Suprapubic skin (tissue), 4 donors: ENCODE data around the gene TBC1D13. TPM values are rescaled to one million over a fixed set of nuclear protein-coding genes. Genes with fewer than 3 reads are reported as not detected.
A peak's percentile ranks its signal among the peaks of the same experiment; 100 is the strongest.

Experiments used
- DNase-seq, 2 donors: peaks; one replicate each; pipeline ENCODE4 v3.0.0-alpha.2; 2019; ENCODE audit warnings: low spot score in 2 of 2
- H3K27ac ChIP-seq: fragments of 200-600 bp; sonication (generic); one replicate; pipeline ENCODE4 v1.5.1; 2019
- H3K27me3 ChIP-seq: fragments of 200-600 bp; sonication (generic); one replicate; pipeline ENCODE4 v1.5.1; 2019
- H3K36me3 ChIP-seq: fragments of 200-600 bp; sonication (generic); one replicate; pipeline ENCODE4 v1.5.1; 2019
- H3K4me1 ChIP-seq: fragments of 200-600 bp; sonication (generic); one replicate; pipeline ENCODE4 v1.5.1; 2019
- H3K4me3 ChIP-seq: fragments of 200-600 bp; sonication (generic); one replicate; pipeline ENCODE4 v1.5.1; 2019; ENCODE audit warnings: mild to moderate bottlenecking
- H3K9me3 ChIP-seq: fragments of 200-600 bp; sonication (generic); one replicate; pipeline ENCODE4 v1.5.1; 2019
- CTCF ChIP-seq, 2 donors: fragments of 200-600 bp in 1 of 2; fragments of 450-650 bp in 1 of 2; sonication (generic) in 1 of 2; IDR thresholded peaks; one replicate each; pipeline ENCODE4 v1.5.1; 2016 to 2019; ENCODE audit warnings: antibody characterized with exemption in 2 of 2, mild to moderate bottlenecking in 1 of 2, moderate library complexity in 1 of 2
- EP300 ChIP-seq: sonication (generic); formaldehyde crosslinking; IDR thresholded peaks from one replicate; pipeline ENCODE4 v1.6.1; 2017; ENCODE audit warnings: antibody characterized with exemption
- POLR2A ChIP-seq, 2 donors: fragments of 450-650 bp; IDR thresholded peaks; one replicate each; pipeline ENCODE4 v1.6.1; 2017; ENCODE audit warnings: antibody characterized with exemption in 2 of 2, mild to moderate bottlenecking in 2 of 2, moderate library complexity in 2 of 2
- POLR2AphosphoS5 ChIP-seq, 3 donors: sonication (generic); formaldehyde crosslinking; IDR thresholded peaks; one replicate each; pipeline ENCODE4 v1.6.1; 2017; ENCODE audit warnings: antibody characterized with exemption in 3 of 3
- WGBS: methylation state at CpG from one replicate; pipeline ENCODE4 v1.1.5; 2018; 5-methylcytosine and 5-hydroxymethylcytosine counted together
- total RNA-seq, 4 donors: library from RNA; depleted of rRNA; stranded (reverse); fragments of >200 nt; gene quantifications; one replicate each; pipeline ENCODE4 v1.1.0, GENCODE V29; 2016

Gene TBC1D13
- total RNA-seq, 4 donors from 2014 or later, result 11.9 to 27.8 (median 20.0) TPM

DNA sequence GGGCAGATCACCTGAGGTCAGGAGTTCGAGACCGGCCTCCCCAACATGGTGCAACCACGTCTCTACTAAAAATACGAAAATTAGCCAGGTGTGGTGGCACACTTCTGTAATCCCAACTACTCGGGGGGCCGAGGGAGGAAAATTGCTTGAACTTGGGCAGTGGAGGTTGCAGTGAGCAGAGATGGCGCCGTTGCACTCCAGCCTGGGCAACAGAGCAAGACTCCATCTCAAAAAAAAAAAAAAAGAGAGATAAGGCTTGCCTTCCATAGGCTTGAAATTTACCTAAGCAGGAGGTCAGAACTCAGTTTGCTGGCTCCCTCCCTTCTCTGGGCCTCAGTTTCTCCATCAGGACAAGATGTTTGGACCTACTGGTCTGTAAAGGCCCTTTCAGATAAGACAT lies 41.2 kb downstream of the TBC1D13 start:
- Histone ChIP-seq H3K4me3 (peak overlapping the region; percentile 98), H3K9me3 (no peaks in the 10 kb centered on the region), H3K27me3 (no peaks in the 10 kb centered on the region), H3K36me3 (peaks cover 44% of the 10 kb centered on the region), H3K27ac (no peak overlapping the region), H3K4me1 (peaks cover 18% of the 10 kb centered on the region)
- WGBS, result 89% methylated on average over 8 of the region's 8 CpGs
- no peak for DNase-seq
- TF ChIP-seq POLR2A (IDR thresholded peaks at IDR 0.05) (no peak), POLR2AphosphoS5 (IDR thresholded peaks at IDR 0.05) (no peak), EP300 (no peak), CTCF (IDR thresholded peaks at IDR 0.05) (no peak)

GRCh38 chr9:128828719-128829452 lies 41.8 kb downstream of the TBC1D13 start:
- DNase-seq, result no peak
- H3K4me3 ChIP-seq, result peak overlapping the region; percentile 98
- peak overlapping the region; percentile 78 for H3K27ac ChIP-seq
- WGBS, result 55% methylated on average over 10 of the region's 18 CpGs
- H3K4me1 ChIP-seq, result peaks cover 18% of the 10 kb centered on the region
- no peaks in the 10 kb centered on the region for H3K27me3 ChIP-seq
- TF ChIP-seq POLR2A (IDR thresholded peaks at IDR 0.05), result no peak
- TF ChIP-seq POLR2AphosphoS5 (IDR thresholded peaks at IDR 0.05), result no peak
- no peak for TF ChIP-seq CTCF (IDR thresholded peaks at IDR 0.05)
- no peak for TF ChIP-seq EP300
- H3K9me3 ChIP-seq, result no peaks in the 10 kb centered on the region
- peaks cover 38% of the 10 kb centered on the region for H3K36me3 ChIP-seq

DNA sequence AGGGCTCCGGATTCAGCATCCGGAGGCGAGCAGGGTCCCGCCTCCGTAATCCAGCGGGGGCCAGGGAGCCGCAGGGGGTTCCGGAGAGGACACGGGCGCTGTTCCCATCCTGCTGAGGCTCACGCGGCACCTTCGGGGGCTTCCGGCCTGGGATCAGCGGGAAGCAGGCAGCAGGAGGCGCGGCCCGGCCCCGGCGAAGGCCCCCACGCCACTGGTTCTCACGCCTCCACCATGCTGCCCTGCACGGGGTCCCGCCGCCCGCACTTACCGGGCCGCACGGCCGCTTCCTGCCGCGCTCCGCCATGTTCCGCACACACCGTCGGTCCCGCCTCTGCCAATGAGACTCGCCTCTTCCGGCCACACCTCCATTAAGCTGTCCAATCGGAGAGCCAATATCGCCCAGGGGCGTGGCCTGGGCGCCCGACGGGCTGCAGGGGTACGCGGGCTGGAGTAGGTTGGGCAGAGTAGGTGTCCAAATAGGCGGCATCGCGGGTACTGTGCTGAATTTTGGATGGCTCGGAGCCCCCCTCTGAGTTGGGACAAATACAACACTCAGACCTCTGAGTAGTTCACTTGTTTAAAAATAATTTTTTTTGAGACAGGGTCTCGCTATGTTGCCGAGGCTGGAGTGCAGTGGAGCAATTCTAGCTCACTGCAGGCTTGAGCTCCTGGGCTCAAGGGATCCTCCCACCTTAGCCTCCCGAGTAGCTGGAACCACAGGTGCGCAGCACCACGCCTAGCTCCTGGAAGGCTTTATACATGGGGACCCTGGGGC lies 42.6 kb downstream of the TBC1D13 start, which contains the start of gene SPOUT1:
TSS of gene SPOUT1 (minus strand) at position 318 of the 775 bp plus-strand sequence. CDS start at position 304, 14 bp downstream.
- H3K4me1 ChIP-seq, result peaks cover 18% of the 10 kb centered on the region

DNA sequence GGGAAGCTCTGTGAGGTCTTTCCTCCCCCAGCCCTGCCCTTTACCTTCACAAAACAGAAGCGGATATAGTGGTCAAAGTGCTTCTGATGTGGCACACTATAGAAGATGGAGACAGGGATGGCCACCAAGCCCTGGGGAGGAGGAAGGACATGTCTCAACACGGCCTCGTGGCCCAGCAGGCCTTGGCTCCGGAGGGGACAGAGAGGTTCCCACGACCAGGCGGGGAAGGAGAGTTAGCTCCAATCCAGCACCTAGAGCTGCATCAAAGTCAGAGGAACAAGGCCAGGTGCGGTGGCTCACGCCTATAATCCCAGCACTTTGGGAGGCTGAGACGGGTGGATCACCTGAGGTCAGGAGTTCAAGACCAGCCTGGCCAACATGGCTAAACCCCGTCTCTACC lies 46.6 kb downstream of the TBC1D13 start:
- WGBS, result 91% methylated on average over 10 of the region's 10 CpGs
- no peak overlapping the region for H3K4me3 ChIP-seq
- no peak overlapping the region for H3K27ac ChIP-seq
- no peaks in the 10 kb centered on the region for H3K27me3 ChIP-seq
- peaks cover 24% of the 10 kb centered on the region for H3K36me3 ChIP-seq
- DNase-seq, result no peak
- no peaks in the 10 kb centered on the region for H3K9me3 ChIP-seq
- H3K4me1 ChIP-seq, result peaks cover 13% of the 10 kb centered on the region
- TF ChIP-seq CTCF (IDR thresholded peaks at IDR 0.05), result no peak

More for the DNA sequence above, 42.6 kb downstream of the TBC1D13 start, which contains the start of gene SPOUT1:
- peak within 1 kb of the TSS; percentile 98 for H3K4me3 ChIP-seq
- peaks cover 30% of the 10 kb centered on the region for H3K36me3 ChIP-seq
- H3K27ac ChIP-seq, result peak within 1 kb of the TSS; percentile 78
- H3K9me3 ChIP-seq, result no peaks in the 10 kb centered on the region
- H3K27me3 ChIP-seq, result no peaks in the 10 kb centered on the region
- 0% methylated on average over 21 of the region's 56 CpGs for WGBS
- DNase-seq, result peak; percentile 95 to 97
- no peak for TF ChIP-seq EP300
- peak; percentile 21 to 48 (median 26) for TF ChIP-seq POLR2AphosphoS5 (IDR thresholded peaks at IDR 0.05)
- no peak for TF ChIP-seq CTCF (IDR thresholded peaks at IDR 0.05)
- peak in 1 of 2 donors; percentile 34 for TF ChIP-seq POLR2A (IDR thresholded peaks at IDR 0.05)
